ENCODE results near the gene KDM4B.

GRCh38 chr19:4991996-4992698 is 23.2 kb downstream of the KDM4B start:
- no peak for TF ChIP-seq ARNT (IDR thresholded peaks at IDR 0.05)
- TF ChIP-seq SUZ12 (IDR thresholded peaks at IDR 0.05): no peak
- no peak for TF ChIP-seq SP1 (IDR thresholded peaks at IDR 0.05)
- TF ChIP-seq ZNF384 (IDR thresholded peaks at IDR 0.05): no peak
- no peak for TF ChIP-seq NFRKB (IDR thresholded peaks at IDR 0.05)
- TF ChIP-seq FOXK2 (IDR thresholded peaks at IDR 0.05): no peak
- TF ChIP-seq TARDBP (IDR thresholded peaks at IDR 0.05): no peak
- TF ChIP-seq, protein P1, sequence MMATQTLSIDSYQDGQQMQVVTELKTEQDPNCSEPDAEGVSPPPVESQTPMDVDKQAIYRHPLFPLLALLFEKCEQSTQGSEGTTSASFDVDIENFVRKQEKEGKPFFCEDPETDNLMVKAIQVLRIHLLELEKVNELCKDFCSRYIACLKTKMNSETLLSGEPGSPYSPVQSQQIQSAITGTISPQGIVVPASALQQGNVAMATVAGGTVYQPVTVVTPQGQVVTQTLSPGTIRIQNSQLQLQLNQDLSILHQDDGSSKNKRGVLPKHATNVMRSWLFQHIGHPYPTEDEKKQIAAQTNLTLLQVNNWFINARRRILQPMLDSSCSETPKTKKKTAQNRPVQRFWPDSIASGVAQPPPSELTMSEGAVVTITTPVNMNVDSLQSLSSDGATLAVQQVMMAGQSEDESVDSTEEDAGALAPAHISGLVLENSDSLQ (IDR thresholded peaks at IDR 0.05): no peak
- no peak for TF ChIP-seq CTBP1 (IDR thresholded peaks at IDR 0.05; ENCODE audit: borderline replicate concordance)
- TF ChIP-seq ELF4 (IDR thresholded peaks at IDR 0.05): no peak
